GM18951 (cell line): ENCODE data around the gene SNRNP70.

Experiments
- POLR2A ChIP-seq: IDR thresholded peaks from 4 replicates; pipeline ENCODE4 v1.6.1; 2011; ENCODE audit warnings: mild to moderate bottlenecking; ENCODE audit not compliant: insufficient read length, insufficient read depth; ENCODE audit errors: extremely low read depth
- in situ Hi-C: fragments of 300-500 bp; cut with MboI; formaldehyde crosslinking; loops from one replicate; pipeline ENCODE4 v1.12.0; 2022; ENCODE audit warnings: low sequenced_read_pairs, mixed read lengths, inconsistent platforms; ENCODE audit not compliant: unreplicated experiment

Gene SNRNP70

DNA sequence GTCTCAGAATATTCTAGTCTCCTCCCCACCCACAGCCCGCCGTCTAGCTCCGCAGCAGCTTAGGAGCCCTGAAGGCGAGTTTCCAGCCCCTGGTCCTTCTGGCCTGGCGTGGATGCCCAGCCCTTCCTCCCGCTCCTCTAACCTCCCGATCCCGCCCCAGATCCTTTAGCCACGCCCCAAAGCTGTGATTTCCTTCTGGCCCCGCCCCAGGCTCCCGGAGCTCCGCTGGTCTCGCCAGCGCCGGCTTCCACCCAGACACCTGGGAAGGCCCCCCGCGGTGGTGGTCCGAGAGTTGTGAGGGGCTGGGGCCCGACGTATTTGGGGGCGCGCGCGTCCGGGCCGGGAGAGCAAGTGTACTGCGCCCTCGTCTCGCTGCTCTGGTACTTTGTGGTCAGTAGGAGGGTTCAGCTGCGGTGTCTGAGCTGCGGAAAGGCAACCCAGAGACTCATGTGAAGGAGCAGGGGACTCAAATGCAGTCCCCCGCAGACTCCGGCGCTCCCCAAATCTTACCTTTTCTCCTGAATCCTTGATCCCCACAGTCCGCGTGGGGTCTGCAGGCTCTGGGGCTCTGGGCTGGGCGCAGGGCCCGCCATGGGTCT, 27.5 kb upstream of the SNRNP70 start, which contains the start of gene CGB7:
Gene CGB7 (minus strand): TSS at position 114 of the 599 bp plus-strand sequence. CDS start 2,374 bp downstream, outside the sequence.
- in situ Hi-C loops, result no loop called here
- no peak for TF ChIP-seq POLR2A

DNA sequence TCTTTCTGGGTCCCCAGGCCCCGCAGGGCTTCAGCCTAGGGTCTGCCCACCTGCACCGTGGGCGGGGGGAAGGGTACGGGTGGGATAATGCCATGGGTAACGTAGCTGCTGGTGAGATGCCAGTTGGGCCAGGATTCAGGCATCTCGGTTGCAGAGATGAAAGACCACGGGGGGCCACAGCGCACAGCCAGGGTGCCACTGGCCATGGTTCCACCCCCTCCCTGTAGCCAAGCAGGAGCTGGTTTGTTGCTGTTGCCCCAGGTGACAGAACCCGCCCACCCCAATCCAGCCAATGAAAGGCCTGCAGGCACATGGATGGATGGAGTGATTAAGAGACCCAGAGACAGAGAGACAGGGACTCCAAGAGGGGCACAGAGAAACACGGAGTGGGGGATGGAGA, 26.7 kb upstream of the SNRNP70 start:
- no peak for TF ChIP-seq POLR2A
- in situ Hi-C loops, result no loop called here

DNA sequence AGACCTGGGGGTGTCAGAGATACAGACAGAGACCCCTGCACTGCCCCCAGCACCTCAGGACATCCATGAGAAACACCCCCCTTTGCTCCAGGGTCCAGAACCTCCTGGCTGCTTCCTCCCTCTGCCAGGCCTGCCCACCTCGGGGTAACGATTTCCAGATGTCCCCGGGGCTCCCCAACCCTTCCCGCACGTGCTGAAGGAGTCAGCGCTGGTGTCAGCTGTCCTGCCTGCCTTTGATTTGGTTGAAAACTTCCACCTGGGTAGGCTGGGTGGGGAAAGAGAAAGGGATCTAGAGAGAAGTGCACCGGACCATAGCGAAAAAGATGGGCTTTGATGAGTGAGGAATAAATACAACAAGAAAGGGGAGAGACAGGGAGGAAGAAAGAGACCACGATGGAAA, 26.2 kb upstream of the SNRNP70 start:
- in situ Hi-C loops, result no loop called here
- TF ChIP-seq POLR2A, result no peak

DNA sequence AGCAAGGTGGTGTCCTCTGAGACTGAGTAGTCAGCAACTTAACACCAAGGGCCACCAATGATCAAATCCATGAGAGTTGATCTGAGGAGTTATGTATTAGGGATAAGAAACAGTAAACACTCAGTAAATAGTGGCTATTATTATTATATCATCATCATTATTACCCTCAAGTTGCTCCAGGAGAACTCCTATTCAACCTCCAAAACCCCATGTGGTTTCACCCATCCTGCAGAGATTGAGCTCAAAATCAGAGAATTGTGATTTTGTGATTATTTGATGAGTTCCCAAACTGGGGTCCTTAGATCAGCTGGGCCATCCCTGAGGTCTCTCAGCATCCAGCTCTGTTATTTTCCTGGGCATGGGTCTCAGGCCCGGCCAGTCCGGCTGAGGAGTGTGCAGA, 24.3 kb upstream of the SNRNP70 start:
- no peak for TF ChIP-seq POLR2A
- in situ Hi-C loops, result no loop called here

DNA sequence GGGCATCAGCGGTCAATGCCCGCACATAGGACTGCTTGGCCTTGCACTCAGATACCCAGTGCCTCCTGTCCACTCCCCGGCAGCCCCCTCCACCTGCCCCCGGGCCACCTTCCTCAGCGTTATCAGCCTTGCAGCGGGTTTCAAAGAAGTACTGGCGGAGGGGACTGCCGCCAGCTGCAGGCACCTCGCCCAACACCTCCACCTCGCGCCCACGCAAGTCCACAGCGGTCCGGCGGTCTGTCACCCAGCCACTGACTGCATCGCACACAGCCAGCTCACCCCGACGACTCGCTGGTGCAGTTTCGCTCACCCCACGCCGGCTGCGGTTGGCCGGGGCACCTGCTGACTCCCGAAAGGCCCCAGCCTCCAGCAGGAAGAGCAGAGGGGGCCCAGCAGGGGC, 23.8 kb upstream of the SNRNP70 start:
- TF ChIP-seq POLR2A, result no peak
- in situ Hi-C loops, result no loop called here

DNA sequence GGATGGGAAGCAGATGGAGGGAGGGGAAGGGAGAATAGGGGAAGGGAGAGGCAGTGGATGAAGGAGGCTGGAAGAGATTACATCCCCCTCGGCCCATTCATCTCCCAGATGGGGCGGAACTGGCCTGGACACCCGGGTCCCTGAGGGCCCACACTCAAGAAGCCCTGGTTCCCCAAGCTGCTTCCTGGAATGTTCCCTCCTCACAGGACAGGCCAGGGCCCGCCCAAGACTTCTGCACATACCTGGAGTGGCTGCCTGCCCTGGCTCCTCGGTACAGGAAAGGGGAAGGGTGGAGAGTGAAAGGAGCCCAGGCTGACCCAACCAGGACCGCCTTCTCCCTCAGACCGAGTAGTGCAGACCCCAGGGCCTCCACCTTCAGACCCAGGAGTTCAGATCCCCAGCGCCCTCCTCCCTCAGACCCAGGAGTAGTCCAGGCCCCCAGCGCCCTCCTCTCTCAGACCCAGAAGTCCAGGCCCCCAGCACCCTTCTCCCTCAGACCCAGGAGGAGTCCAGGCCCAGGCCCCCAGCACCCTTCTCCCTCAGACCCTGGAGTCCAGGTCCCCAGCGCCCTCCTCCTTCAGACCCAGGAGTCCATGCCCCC, 21.1 kb upstream of the SNRNP70 start:
- no peak for TF ChIP-seq POLR2A
- in situ Hi-C loops, result no loop called here

DNA sequence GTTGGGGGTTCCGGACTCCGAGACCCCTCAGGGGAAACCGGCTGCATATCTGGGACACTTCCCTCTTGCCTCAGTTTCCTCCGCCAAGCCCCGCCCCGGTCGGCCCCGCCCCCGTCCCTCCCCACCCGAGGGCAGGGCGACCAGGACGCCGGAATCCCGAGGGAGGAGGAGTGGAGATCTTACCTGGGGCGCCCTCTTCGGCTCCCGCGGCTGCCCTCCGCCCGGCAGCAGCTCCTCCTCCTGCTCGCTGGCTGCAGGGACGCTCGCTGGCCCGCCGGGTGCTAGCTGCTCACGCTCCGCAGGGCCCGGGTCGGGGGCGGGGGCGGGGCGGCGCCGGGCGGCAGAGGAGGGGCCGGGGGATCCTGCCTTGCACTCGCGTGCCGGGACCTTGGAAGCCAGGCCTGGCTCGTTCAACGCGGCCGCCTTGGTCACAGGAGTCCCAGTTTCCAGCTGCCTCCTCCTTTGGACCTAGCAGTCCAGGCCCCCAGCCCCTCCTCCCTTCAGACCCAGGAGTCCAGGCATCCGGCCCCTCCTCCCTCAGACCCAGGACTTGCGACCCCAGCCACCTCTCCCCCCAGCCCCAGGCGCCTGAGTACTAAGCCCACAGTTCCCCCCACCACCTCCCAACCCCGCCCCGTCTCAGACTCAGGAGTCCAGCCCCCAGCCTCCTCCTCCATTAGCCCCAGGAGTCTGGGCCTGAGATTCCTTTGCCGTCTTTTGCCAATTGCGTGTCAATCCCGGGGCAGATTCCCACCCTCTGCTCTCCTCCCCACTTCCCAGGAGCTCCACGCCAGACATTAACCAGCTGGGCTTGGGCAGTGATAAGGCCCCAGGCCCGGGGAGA, 20.3 kb upstream of the SNRNP70 start, which contains the start of gene NTF4:
Gene NTF4 (minus strand): TSS at position 51 of the 844 bp plus-strand sequence. CDS start 2,821 bp downstream, outside the sequence.
- no peak for TF ChIP-seq POLR2A
- in situ Hi-C loops, result no loop called here

DNA sequence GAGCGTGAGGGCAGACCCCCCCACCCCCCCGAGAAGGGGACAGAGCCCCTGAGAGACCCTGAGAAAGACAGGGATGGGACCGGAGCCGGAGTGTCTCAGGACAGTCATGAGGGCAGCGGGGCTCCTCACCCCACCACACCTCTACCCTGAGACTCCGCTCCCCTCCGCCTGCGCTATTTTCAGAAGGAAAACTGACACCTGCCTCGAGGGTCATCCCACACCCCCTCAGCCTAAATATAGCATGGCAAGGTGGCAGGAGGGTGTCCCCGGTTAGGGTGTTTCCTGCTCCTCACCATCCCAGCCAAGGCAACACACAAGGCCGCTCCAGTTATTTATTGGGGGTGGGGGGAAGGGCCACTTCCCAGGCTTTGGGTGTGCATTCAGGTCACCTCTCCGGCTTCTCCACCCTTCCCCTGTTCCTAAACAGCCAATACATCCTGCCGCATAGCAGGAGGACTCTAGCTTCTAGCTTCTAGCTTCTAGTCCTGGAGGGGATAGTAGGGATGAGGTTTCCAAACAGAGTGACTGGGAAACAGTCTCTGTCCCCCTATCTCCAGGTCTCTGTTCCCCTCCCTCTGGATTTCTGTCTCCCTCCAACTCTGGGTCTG, 19.2 kb upstream of the SNRNP70 start:
- in situ Hi-C loops, result no loop called here
- no peak for TF ChIP-seq POLR2A

DNA sequence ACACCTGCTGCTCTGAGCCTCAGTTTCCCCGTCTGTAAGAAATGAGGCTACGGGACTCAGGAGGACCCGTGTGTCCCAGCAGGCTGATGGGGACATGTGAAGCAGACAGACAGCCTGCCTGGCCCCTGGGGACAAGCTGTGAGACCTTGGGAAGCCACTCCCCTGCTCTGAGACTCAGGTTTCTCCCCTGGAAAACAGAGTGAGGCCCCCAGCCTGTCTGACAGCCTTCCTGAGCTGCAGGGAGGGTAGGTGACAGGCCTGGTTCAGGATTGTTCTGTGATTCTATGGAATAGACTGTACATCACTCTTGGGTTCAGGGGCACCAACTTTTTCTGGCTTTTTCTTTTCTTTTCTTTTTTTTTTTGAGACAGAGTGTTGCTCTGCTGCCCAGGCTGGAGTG, 17.7 kb upstream of the SNRNP70 start:
- in situ Hi-C loops, result no loop called here
- TF ChIP-seq POLR2A, result no peak

DNA sequence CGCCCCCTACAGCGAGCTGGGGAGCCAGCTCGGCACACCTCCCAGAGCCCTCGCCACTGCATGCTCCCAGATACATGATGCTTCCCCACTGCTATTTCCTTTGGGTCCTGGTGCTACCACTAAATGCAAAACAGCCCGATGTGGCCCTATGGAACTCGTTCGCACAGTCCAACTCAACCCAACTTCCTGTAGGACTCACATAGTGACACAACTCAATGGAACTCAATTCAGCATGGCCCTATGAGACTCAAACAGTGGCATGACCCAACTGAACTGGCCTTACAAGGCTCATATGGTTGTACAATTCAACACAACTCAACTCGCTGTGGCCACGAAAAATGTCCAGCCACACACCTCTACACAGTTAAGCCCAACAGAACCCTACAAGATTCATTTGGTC, 16.2 kb upstream of the SNRNP70 start:
- no peak for TF ChIP-seq POLR2A
- in situ Hi-C loops, result no loop called here

DNA sequence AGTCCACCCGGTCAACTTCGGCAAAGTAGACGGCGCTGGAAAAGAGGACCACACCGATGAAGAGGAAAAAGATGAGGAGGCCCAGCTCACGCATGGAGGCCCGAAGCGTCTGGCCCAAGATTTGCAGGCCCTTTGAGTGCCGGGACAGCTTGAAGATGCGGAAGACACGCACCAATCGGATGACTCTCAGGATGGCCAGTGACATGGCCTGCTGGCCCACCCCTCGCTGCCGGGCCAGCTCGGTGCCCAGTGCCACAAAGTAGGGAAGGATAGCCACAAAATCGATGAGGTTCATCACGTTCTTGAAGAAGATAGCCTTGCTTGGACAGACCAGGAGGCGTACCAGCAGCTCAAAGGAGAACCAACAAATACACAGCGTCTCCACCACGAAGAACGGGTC, 14.8 kb upstream of the SNRNP70 start:
- no peak for TF ChIP-seq POLR2A
- in situ Hi-C loops, result no loop called here

DNA sequence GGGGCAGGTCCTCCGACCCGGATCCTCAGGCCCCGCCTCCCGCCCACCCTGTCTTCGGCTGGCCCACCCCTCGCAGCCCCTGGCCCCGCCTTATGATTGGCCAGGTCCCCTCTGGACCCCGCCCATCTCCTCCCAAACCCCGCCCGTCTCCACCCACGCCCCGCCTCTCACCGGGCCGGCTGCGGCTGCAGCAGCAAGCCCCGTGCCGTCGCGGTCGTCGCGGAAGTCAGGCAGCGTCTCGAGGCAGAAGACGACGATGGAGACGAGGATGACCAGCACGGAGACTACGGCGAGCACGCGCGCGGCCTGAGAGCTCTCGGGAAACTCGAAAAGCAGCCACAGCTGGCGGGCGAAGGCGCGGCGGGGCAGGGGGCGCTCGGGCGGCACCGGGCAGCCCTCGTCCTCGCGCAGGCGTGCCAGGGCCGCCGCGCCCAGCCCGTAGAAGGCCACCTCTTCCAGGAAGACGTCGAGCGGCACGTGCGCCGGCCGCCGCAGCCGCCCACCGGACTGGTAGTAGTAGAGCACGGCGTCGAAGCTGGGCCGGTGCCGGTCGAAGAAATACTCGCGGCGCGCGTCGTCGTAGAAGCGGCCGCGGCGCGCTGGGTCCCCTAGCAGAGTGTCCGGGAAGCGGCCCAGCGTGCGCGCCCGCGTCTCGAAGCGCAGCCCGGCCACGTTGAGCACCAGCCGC, 13.2 kb upstream of the SNRNP70 start:
- in situ Hi-C loops, result no loop called here
- TF ChIP-seq POLR2A, result no peak
